Gastrocnemius medialis (tissue), 4 donors: ENCODE data around the gene SCLY. TPM values are rescaled to one million over a fixed set of nuclear protein-coding genes. Genes with fewer than 3 reads are reported as not detected.

Experiments
- ATAC-seq, 2 donors: fragments of 150-250 bp; one replicate each; pipeline ENCODE4 v1.9.1; 2016
- DNase-seq, 2 donors: peaks; one replicate each; pipeline ENCODE4 v3.0.0-alpha.2; 2019
- H3K27ac ChIP-seq, 4 donors: fragments of 200-600 bp; sonication (generic); 1 replicate in 1 of 4; 2 replicates in 3 of 4; pipeline ENCODE4 v1.5.1; 2016 to 2018; ENCODE audit warnings: mild to moderate bottlenecking in 2 of 4, moderate library complexity in 1 of 4
- H3K27me3 ChIP-seq, 3 donors: fragments of 200-600 bp; sonication (generic) in 2 of 3; 1 replicate in 1 of 3; 2 replicates in 2 of 3; pipeline versions ENCODE4 v1.5.1 to v1.6.0; 2016 to 2019; ENCODE audit warnings: mild to moderate bottlenecking in 1 of 3, moderate library complexity in 1 of 3
- H3K36me3 ChIP-seq, 2 donors: fragments of 200-600 bp; sonication (generic) in 1 of 2; one replicate each; pipeline ENCODE4 v1.5.1; 2017 to 2018
- H3K4me1 ChIP-seq, 2 donors: fragments of 200-600 bp; sonication (generic) in 1 of 2; one replicate each; pipeline ENCODE4 v1.5.1; 2016 to 2017; ENCODE audit warnings: mild to moderate bottlenecking in 2 of 2
- H3K4me3 ChIP-seq, 4 donors: fragments of 200-600 bp; sonication (generic) in 3 of 4; 1 replicate in 1 of 4; 2 replicates in 3 of 4; pipeline ENCODE4 v1.5.1; 2016 to 2019; ENCODE audit warnings: mild to moderate bottlenecking in 2 of 4
- H3K9me3 ChIP-seq, 3 donors: fragments of 200-600 bp; sonication (generic) in 2 of 3; 1 replicate in 1 of 3; 2 replicates in 2 of 3; pipeline ENCODE4 v1.5.1; 2016 to 2019
- CTCF ChIP-seq, 5 experiments: fragments of 450-650 bp in 3 of 5; fragments of 200-600 bp in 2 of 5; sonication (generic) in 2 of 5; IDR thresholded peaks in 4 of 5; conservative IDR thresholded peaks in 1 of 5; 1 replicate in 4 of 5; 2 replicates in 1 of 5; pipeline ENCODE4 v1.5.1; 2016 to 2019; ENCODE audit warnings: antibody characterized with exemption in 5 of 5, mild to moderate bottlenecking in 3 of 5, moderate library complexity in 3 of 5
- POLR2A ChIP-seq, 2 donors: fragments of 450-650 bp; IDR thresholded peaks; one replicate each; pipeline ENCODE4 v1.6.1; 2017; ENCODE audit warnings: antibody characterized with exemption in 2 of 2, mild to moderate bottlenecking in 2 of 2, moderate library complexity in 2 of 2
- in situ Hi-C, 4 donors: fragments of 200-750 bp; cut with MboI; loops; one replicate each; pipeline versions ENCODE4 v1.15.0 to v1.8.0; 2017; ENCODE audit warnings: low sequenced_read_pairs in 4 of 4
- intact Hi-C: fragments of 100-400 bp; cut with DNase I; formaldehyde crosslinking; loops from one replicate; pipeline ENCODE4 v1.15.1; 2023; ENCODE audit warnings: low total_unique reads
- total RNA-seq, 4 donors: library from RNA; depleted of rRNA; stranded (reverse); fragments of >200 nt; gene quantifications; one replicate each; pipeline versions ENCODE4 v1.1.0 to v1.2.3, GENCODE V29; 2016

Gene SCLY
- total RNA-seq, 4 donors from 2014 or later = 3.3 to 9.7 (median 5.6) TPM

- Histone ChIP-seq H3K27me3 (no peaks in the 10 kb centered on the region), H3K4me1 (peaks cover 38 to 45% of the 10 kb centered on the region in 2 donors), H3K27ac (peak overlapping the region; percentile 91 to 100 (median 98)), H3K4me3 (no peak overlapping the region), H3K36me3 (peaks cover 0 to 36% of the 10 kb centered on the region in 2 donors), H3K9me3 (no peaks in the 10 kb centered on the region)
- intact Hi-C loops = no loop called here
- in situ Hi-C loops = no loop called here
- no peak for ATAC-seq
- TF ChIP-seq CTCF (IDR thresholded peaks at IDR 0.05 in 4 of 5, conservative IDR thresholded peaks at IDR 0.05 in 1 of 5) (no peak), POLR2A (IDR thresholded peaks at IDR 0.05) (no peak)
- no peak for DNase-seq
Measured at GRCh38 chr2:238146884-238147544, 86.2 kb downstream of the SCLY start.

GRCh38 chr2:238148981-238149380, 88.2 kb downstream of the SCLY start:
- TF ChIP-seq CTCF (IDR thresholded peaks at IDR 0.05 in 4 of 5, conservative IDR thresholded peaks at IDR 0.05 in 1 of 5) (no peak), POLR2A (IDR thresholded peaks at IDR 0.05) (no peak)
- ATAC-seq = no peak

More at GRCh38 chr2:238148981-238149380, 88.2 kb downstream of the SCLY start:
- H3K27me3 ChIP-seq = no peaks in the 10 kb centered on the region
- peak overlapping the region; percentile 74 to 100 (median 98) for H3K27ac ChIP-seq
- no peak for DNase-seq
- H3K4me1 ChIP-seq = peaks cover 30 to 31% of the 10 kb centered on the region in 2 donors
- in situ Hi-C loops (no loop called here), intact Hi-C loops (no loop called here)
- H3K4me3 ChIP-seq = no peak overlapping the region
- H3K9me3 ChIP-seq = no peaks in the 10 kb centered on the region
- peaks cover 0 to 36% of the 10 kb centered on the region in 2 donors for H3K36me3 ChIP-seq

Other genes with a start within 250 kb of the SCLY start
- gene RAMP1, start 201.4 kb upstream of the SCLY start, total RNA-seq = 100 to 1,000 TPM in 1 of 4 donors, 10 to 100 TPM in 3; 28.7 to 168 (median 71.8) TPM
- 10 to 100 TPM; 67.3 to 97.3 (median 81.2) TPM for gene UBE2F, start 94.0 kb upstream of the SCLY start, total RNA-seq
- under 1 TPM in 1 of 4 donors, not detected in 3; 0.11 TPM for gene ESPNL, start 39.3 kb downstream of the SCLY start, total RNA-seq
- gene KLHL30, start 77.7 kb downstream of the SCLY start, total RNA-seq = 100 to 1,000 TPM in 3 of 4 donors, 10 to 100 TPM in 1; 37.9 to 224 (median 142) TPM
- gene ERFE, start 98.0 kb downstream of the SCLY start, total RNA-seq = 1 to 10 TPM in 2 of 4 donors, under 1 TPM in 2; 0.46 to 3.3 (median 1.3) TPM
- 10 to 100 TPM; 16.6 to 30.1 (median 23.3) TPM for gene ILKAP, start 142.7 kb downstream of the SCLY start, total RNA-seq
- gene HES6, start 179.0 kb downstream of the SCLY start, total RNA-seq = 10 to 100 TPM; 10.9 to 49.1 (median 27.2) TPM
- gene PER2, start 227.6 kb downstream of the SCLY start, total RNA-seq = 1 to 10 TPM; 4.1 to 7.5 (median 6.7) TPM